GM10248 (cell line): ENCODE data around the gene SLC16A1.

ENCODE experiments used
- CTCF ChIA-PET: fragments of 300-600 bp; sonication (Branson Sonifier 250); formaldehyde crosslinking; extraction: SDS; loops from one replicate; lab custom pipeline; 2021; ENCODE audit warnings: antibody characterized with exemption; lab: Yijun Ruan, JAX
- POLR2A ChIA-PET: fragments of 350-650 bp; sonication (Branson Sonifier 250); formaldehyde crosslinking; extraction: SDS; loops from one replicate; lab custom pipeline; 2020; ENCODE audit warnings: antibody characterized with exemption; lab: Yijun Ruan, JAX
- DNase-seq: peaks from one replicate; pipeline ENCODE4 v3.0.0; 2012; ENCODE audit errors: extremely low spot score
- TF ChIP-seq, protein P1 (sequence below): IDR thresholded peaks from 2 replicates; pipeline ENCODE4 v1.5.1; 2012; ENCODE audit warnings: mild to moderate bottlenecking, low read depth; ENCODE audit errors: extremely low read depth, missing control alignments, control extremely low read depth

The SLC16A1 gene

DNA sequence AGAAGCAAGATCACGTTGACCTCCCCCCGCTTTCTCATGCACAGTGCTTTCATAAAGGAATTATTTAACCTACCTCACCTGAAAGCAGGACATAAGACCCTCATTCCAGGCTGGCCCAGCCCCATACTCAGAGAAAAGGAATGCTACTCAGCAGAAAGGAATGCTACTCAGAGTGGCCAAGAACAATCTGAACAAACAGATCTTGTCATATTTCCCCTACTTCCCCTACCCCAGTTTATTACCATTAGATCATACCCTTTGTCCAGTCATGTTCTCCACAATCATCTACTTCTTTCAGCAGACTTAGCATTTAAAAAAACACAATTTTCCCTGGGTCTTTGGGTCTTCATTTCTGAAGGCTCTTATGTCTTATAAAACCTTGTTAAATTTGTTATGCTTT lies 89.8 kb downstream of the SLC16A1 start:
- TF ChIP-seq, protein P1, sequence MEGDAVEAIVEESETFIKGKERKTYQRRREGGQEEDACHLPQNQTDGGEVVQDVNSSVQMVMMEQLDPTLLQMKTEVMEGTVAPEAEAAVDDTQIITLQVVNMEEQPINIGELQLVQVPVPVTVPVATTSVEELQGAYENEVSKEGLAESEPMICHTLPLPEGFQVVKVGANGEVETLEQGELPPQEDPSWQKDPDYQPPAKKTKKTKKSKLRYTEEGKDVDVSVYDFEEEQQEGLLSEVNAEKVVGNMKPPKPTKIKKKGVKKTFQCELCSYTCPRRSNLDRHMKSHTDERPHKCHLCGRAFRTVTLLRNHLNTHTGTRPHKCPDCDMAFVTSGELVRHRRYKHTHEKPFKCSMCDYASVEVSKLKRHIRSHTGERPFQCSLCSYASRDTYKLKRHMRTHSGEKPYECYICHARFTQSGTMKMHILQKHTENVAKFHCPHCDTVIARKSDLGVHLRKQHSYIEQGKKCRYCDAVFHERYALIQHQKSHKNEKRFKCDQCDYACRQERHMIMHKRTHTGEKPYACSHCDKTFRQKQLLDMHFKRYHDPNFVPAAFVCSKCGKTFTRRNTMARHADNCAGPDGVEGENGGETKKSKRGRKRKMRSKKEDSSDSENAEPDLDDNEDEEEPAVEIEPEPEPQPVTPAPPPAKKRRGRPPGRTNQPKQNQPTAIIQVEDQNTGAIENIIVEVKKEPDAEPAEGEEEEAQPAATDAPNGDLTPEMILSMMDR: no peak
- no peak for DNase-seq
- ChIA-PET CTCF (no interaction called here), POLR2A (no interaction called here)

DNA sequence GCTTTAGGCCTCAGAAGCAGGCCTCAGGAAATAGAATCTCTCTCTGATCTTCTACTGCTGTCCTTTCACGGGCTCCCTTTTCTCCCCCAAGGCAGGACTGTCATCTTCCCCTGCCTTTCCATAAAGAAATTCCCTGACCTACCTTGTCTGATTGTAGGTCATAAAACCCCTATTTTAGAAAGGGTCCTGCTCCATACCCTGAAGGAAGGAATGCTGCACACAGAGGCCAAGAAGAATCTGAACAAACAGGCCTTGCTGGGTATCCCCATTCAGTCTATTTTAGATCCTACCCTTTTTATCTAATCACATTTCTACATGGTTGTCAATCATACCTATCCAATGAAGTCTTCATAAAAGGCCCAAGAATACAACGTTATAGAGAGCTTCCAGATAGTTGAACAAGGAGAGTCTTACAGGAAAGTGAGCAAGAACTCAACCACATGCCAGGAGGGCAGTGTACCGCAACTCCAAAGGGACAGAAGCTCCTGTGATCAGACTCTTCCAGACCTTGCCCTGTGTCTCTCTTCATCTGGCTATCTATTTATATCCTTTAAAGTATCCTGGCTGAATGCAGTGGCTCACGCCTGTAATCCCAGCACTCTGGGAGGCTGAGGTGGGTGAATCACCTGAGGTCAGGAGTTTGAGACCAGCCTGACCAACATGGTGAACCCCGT lies 93.1 kb downstream of the SLC16A1 start:
- TF ChIP-seq, protein P1: no peak
- ChIA-PET CTCF (interaction anchor here (0.9 to 1.1 kb wide), 2 partner anchors 17 to 210 kb away, joined by 3 read pairs; partner anchors contain the start of gene LRIG2), POLR2A (no interaction called here)
- no peak for DNase-seq
